NCI-H460 (cell line): ENCODE measurements around the gene KDM7A. TPM values are rescaled to one million over a fixed set of nuclear protein-coding genes. Genes with fewer than 3 reads are reported as not detected.

Experiments used
- DNase-seq: peaks from one replicate; pipeline ENCODE4 v3.0.0-alpha.2; 2016; ENCODE audit warnings: low read depth; ENCODE audit errors: extremely low read depth
- small RNA-seq, 2 experiments: library from RNA; depleted of rRNA; stranded (forward); fragments of <200 nt; gene quantifications; one replicate each; pipeline ENCODE3, GENCODE V24; 2014
- total RNA-seq: library from RNA; depleted of rRNA; stranded (reverse); fragments of >200 nt; shearing (Covaris generic); gene quantifications from 2 replicates; pipeline ENCODE4 v1.2.3, GENCODE V29; 2014; rRNA removed

Gene KDM7A
- total RNA-seq, 1 experiment from 2014 or later, result 11.0 TPM

DNA sequence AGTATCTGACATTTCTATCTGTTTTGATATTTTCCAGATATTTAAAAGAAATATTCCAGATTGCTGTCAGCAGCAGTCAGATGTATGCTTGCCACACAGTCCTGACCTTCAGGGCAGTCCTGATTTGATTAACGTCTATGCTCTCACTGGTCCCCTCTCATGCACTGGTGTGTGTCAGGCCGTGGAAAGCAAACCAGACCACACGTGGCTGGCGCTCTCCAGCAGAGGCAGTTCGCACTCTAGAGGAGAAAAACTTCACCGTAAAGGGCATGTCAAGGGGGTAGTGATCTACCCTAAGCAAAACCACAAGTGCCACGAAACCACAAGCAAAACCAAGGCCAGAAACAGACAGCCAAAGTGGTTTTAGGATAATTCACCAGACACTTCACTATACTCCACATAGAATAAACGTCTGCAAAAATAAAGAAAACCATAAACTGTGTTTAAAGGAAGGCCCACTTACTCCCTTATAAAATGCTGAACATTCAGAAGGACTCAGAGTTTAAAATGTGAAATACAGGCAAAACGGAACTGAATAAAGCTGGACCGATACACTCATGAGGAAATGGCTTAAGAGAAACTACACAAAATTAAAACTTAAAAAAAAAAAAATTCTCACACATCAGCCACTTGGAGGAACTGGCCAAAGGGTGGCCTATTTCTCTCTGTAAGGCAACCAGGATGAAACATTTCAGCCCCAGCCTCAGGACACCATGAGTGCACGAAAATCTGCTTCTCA, 140.4 kb downstream of the KDM7A start:
- DNase-seq, result no peak

DNA sequence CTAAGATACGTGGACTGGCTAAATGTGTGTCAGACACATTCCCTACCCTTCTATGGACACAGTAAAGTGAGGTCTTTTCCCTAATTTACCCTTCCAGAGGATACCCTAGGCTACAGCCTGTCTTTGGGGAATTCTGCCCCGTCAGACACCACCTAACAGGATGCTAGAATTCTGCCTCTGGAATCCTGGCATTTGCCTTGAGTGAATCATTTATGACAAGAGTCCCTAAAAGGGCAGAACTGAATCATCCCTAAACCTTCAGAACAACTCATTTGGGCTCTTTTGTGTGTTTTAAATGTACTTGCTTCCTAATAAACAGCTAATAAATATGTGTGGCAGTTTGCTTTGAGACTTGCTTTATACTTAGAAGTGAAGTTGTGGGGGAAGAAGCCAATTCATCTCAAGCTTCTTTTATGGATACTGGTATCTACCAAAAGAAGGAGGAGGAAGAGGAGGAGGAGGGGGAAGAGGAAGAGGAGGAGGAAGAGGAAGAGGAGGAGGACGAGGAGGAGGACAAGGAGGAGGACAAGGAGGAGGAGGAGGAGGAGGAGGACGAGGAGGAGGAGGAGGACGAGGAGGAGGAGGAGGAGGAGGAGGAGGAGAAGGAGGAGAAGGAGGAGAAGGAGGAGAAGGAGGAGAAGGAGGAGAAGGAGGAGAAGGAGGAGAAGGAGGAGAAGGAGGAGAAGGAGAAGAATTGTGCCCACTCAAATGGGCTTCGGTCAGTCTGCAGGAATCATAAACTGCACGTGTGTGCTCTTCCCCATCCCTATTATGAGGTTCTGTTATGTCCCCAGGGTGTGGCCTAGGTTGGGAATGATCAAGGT, 141.2 kb downstream of the KDM7A start:
- DNase-seq, result peak; percentile 15

Small RNAs within 50 kb of the gene (small RNA-seq; reads per million reads assigned to genes)
- gene RF00019 (0 reads per million in 2 experiments), gene RNU6-797P (0 reads per million in 2 experiments)

Other genes with a start within 250 kb of the KDM7A start
- 23.4 and 25.6 TPM in 2 replicates for gene PARP12, start 114.0 kb downstream of the KDM7A start, total RNA-seq
- gene SLC37A3, start 221.5 kb upstream of the KDM7A start, total RNA-seq, result 30.0 and 34.4 TPM in 2 replicates
- not detected in 2 replicates for gene RAB19, start 227.1 kb upstream of the KDM7A start, total RNA-seq